Endothelial cell of umbilical vein (primary cell): ENCODE measurements around the gene IFNGR1. TPM values are rescaled to one million over a fixed set of nuclear protein-coding genes. Genes with fewer than 3 reads are reported as not detected.

Experiments
- BruUV-seq: library from RNA; stranded (reverse); fragments of 400-500 nt; replicated peaks from 2 replicates; lab custom pipeline; 2021; lab: Mats Ljungman, UMichigan
- CTCF ChIA-PET: fragments of 300-600, 350-600 bp; sonication (Branson Sonifier 250); formaldehyde crosslinking; loops from one replicate; lab custom pipeline; 2021; ENCODE audit warnings: antibody characterized with exemption, inconsistent platforms; lab: Charles Lee
- POLR2A ChIA-PET: fragments of 300-600, 350-600 bp; sonication (Branson Sonifier 250); formaldehyde crosslinking; loops from one replicate; lab custom pipeline; 2021; ENCODE audit warnings: antibody characterized with exemption, inconsistent platforms; lab: Charles Lee
- DNase-seq: peaks from one replicate; pipeline ENCODE4 v3.0.0-alpha.2; 2011; ENCODE audit warnings: low read depth, low spot score
- FAIRE-seq: peaks from 2 replicates; lab custom pipeline; 2011; peaks lifted over from hg19 to GRCh38; lab: Jason Lieb, UNC
- H2AFZ ChIP-seq: 2 replicates; pipeline ENCODE4 v1.6.0; 2012; ENCODE audit warnings: low read depth, low read length, control low read depth, inconsistent platforms
- H3K27ac ChIP-seq: 2 replicates; pipeline ENCODE4 v1.5.1; 2011; ENCODE audit warnings: low read depth, mild to moderate bottlenecking, control low read depth, low read length, moderate library complexity; ENCODE audit not compliant: insufficient read depth
- H3K27me3 ChIP-seq, 2 experiments: 2 replicates each; pipeline versions ENCODE4 v1.6.0 to v1.6.1; 2011; ENCODE audit warnings: low read length in 2 of 2, mixed read lengths in 1 of 2; ENCODE audit not compliant: control insufficient read depth in 2 of 2, insufficient read depth in 2 of 2
- H3K36me3 ChIP-seq, 2 experiments: 2 replicates in 1 of 2; 3 replicates in 1 of 2; pipeline ENCODE4 v1.5.1; 2011; ENCODE audit warnings: low read length in 2 of 2, mild to moderate bottlenecking in 1 of 2, moderate library complexity in 1 of 2; ENCODE audit not compliant: control insufficient read depth in 2 of 2, insufficient read depth in 2 of 2; ENCODE audit errors: extremely low read depth in 1 of 2
- H3K4me1 ChIP-seq: 3 replicates; pipeline ENCODE4 v1.5.1; 2011; ENCODE audit warnings: mild to moderate bottlenecking, low read length; ENCODE audit not compliant: control insufficient read depth, insufficient read depth; ENCODE audit errors: extremely low read depth
- H3K4me2 ChIP-seq: 2 replicates; pipeline ENCODE4 v1.6.1; 2011; ENCODE audit warnings: low read length, control low read depth, mixed read lengths; ENCODE audit not compliant: insufficient read depth
- H3K4me3 ChIP-seq, 3 experiments: fragments of 200-600 bp in 1 of 3; sonication (generic), shearing (Covaris generic) in 1 of 3; replicated peaks in 1 of 3; 2 replicates each; pipeline ENCODE4 v1.5.1; 2011 to 2016; ENCODE audit warnings: control low read depth in 3 of 3, low read length in 3 of 3, mild to moderate bottlenecking in 2 of 3, inconsistent platforms in 1 of 3, low read depth in 1 of 3, moderate library complexity in 1 of 3; ENCODE audit not compliant: insufficient read depth in 1 of 3
- H3K79me2 ChIP-seq: 2 replicates; pipeline ENCODE4 v1.6.0; 2012; ENCODE audit warnings: low read length, inconsistent platforms; ENCODE audit not compliant: control insufficient read depth, insufficient read depth
- H3K9ac ChIP-seq: replicated peaks from 2 replicates; pipeline ENCODE3; 2011; ENCODE audit warnings: low read length, control low read depth; ENCODE audit not compliant: insufficient read depth; ENCODE audit errors: extremely low read depth
- H3K9me1 ChIP-seq: replicated peaks from 3 replicates; pipeline ENCODE4 v1.6.0; 2011; ENCODE audit warnings: mild to moderate bottlenecking, low read length; ENCODE audit not compliant: control insufficient read depth, insufficient read depth; ENCODE audit errors: extremely low read depth
- H3K9me3 ChIP-seq: replicated peaks from 2 replicates; pipeline ENCODE4 v1.5.1; 2012; ENCODE audit warnings: low read length, inconsistent platforms; ENCODE audit not compliant: control insufficient read depth, insufficient read depth
- H4K20me1 ChIP-seq: replicated peaks from 2 replicates; pipeline ENCODE3; 2011; ENCODE audit warnings: mild to moderate bottlenecking, low read length; ENCODE audit not compliant: control insufficient read depth, insufficient read depth; ENCODE audit errors: extremely low read depth
- CTCF ChIP-seq, 2 donors: IDR thresholded peaks; 1 replicate in 1 of 2; 2 replicates in 1 of 2; pipeline ENCODE4 v1.5.1; 2011; ENCODE audit warnings: low read length in 2 of 2, mild to moderate bottlenecking in 2 of 2, moderate library complexity in 2 of 2, control low read depth in 1 of 2, inconsistent platforms in 1 of 2, low read depth in 1 of 2; ENCODE audit not compliant: insufficient read depth in 1 of 2; ENCODE audit errors: extremely low read depth in 1 of 2
- FOS ChIP-seq: IDR thresholded peaks from 2 replicates; pipeline ENCODE4 v1.6.1; 2011; ENCODE audit warnings: mild to moderate bottlenecking, low read length, moderate library complexity, borderline replicate concordance; ENCODE audit not compliant: insufficient read depth
- GATA2 ChIP-seq: IDR thresholded peaks from 2 replicates; pipeline ENCODE4 v1.7.0; 2011; ENCODE audit warnings: low read depth, mild to moderate bottlenecking, moderate library complexity, mixed read lengths, low read length; ENCODE audit not compliant: insufficient read length, insufficient read depth
- dilution Hi-C: fragments of 300-500 bp; cut with MboI; formaldehyde crosslinking; loops from one replicate; pipeline ENCODE4 v1.15.0; 2019; ENCODE audit warnings: low sequenced_read_pairs; ENCODE audit not compliant: extremely low pct_ligation_motif_present
- intact Hi-C: fragments of 100-400 bp; cut with micrococcal nuclease; formaldehyde crosslinking; loops from one replicate; pipeline ENCODE4 v1.10.0; 2022
- polyA plus RNA-seq, 4 experiments: library from polyadenylated mRNA; depleted of rRNA in 3 of 4; stranded (reverse) in 3 of 4; unstranded in 1 of 4; fragments of >200 nt; gene quantifications; 2 replicates each; pipeline versions ENCODE4 v1.2.1 to v1.2.3, GENCODE V29; 2011 to 2012; ENCODE audit warnings: missing spikeins in 1 of 4
- total RNA-seq: library from RNA; stranded (reverse); gene quantifications from 2 replicates; pipeline ENCODE4 v1.2.3, GENCODE V29; 2021

The IFNGR1 gene
- total and polyA plus RNA-seq, 2 donors (not counting 3 experiments of a cell fraction or from before 2014, with no cell fraction given): 19.1 to 31.2 TPM

- POLR2A ChIA-PET: no interaction called here
- intact Hi-C loops (no loop called here), dilution Hi-C loops (no loop called here)
- Histone ChIP-seq H3K27me3 (peaks cover 16 to 19% of the 10 kb centered on the region in 2 experiments), H4K20me1 (no peaks in the 10 kb centered on the region), H3K4me1 (peaks cover 2% of the 10 kb centered on the region), H3K36me3 (no peaks in the 10 kb centered on the region), H2AFZ (no peak overlapping the region), H3K4me3 (no peak overlapping the region), H3K27ac (no peak overlapping the region), H3K9me3 (no peaks in the 10 kb centered on the region), H3K4me2 (no peak overlapping the region), H3K79me2 (no peaks in the 10 kb centered on the region), H3K9me1 (no peaks in the 10 kb centered on the region), H3K9ac (no peak overlapping the region)
- DNase-seq (no peak), FAIRE-seq (no peak)
- no TSS peak for BruUV-seq
- no peak for TF ChIP-seq FOS
- TF ChIP-seq GATA2: no peak
- TF ChIP-seq CTCF (IDR thresholded peaks at IDR 0.05; ENCODE audit: extremely low read depth in 1 of 2, insufficient read depth in 1 of 2, low read depth in 1 of 2, low read length in 2 of 2): no peak
- CTCF ChIA-PET: no interaction called here
Measured at GRCh38 chr6:137265561-137266308, 46.5 kb upstream of the IFNGR1 start.
